ENCODE data around the gene FCHO2. TPM values are rescaled to one million over a fixed set of nuclear protein-coding genes. Genes with fewer than 3 reads are reported as not detected.

The FCHO2 gene
- polyA plus RNA-seq, 4 donors, result 11.5 to 33.8 (median 16.1) TPM

DNA sequence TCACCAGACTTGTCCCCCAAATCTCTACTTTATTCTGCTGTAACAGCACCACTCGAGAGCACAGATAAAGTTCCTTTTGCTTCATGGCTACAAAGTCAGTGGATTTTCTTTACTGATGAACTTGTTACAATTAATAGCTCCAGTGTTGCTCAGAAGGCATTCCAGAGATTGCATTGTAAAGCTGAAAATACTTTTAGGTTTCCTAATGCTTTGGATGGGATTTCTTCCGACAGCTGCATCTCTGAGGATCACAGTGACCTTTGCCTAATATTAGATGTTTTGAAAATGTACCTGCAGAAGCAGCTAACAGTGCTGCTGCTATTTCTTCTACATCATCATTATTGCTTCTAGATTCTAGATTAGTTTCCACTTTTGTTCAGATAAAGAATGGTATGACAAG lies 105.8 kb downstream of the FCHO2 start:
- no peaks in the 10 kb centered on the region for H3K9me3 ChIP-seq (ENCODE audit: control insufficient read depth in 2 of 2, insufficient read depth in 1 of 2, low read depth in 1 of 2, low read length in 1 of 2)
- no peak for DNase-seq
- H3K36me3 ChIP-seq (ENCODE audit: control insufficient read depth in 3 of 3, insufficient read depth in 2 of 3, low read depth in 1 of 3, low read length in 3 of 3), result peaks cover 0 to 7% (median 0%) of the 10 kb centered on the region in 3 donors
- FAIRE-seq, result no peak
- no peaks in the 10 kb centered on the region for H3K27me3 ChIP-seq (ENCODE audit: control insufficient read depth in 3 of 3, insufficient read depth in 3 of 3, low read length in 3 of 3)
- H3K4me3 ChIP-seq (ENCODE audit: low read depth in 1 of 3, low read length in 3 of 3), result no peak overlapping the region
- H3K4me1 ChIP-seq (ENCODE audit: control insufficient read depth in 3 of 3, insufficient read depth in 2 of 3, low read depth in 1 of 3, low read length in 2 of 3), result no peaks in the 10 kb centered on the region
- WGBS, 3 donors, result 91 to 97% (median 91%) methylated on average over 2 of the region's 2 CpGs
- H3K27ac ChIP-seq (ENCODE audit: low read depth in 1 of 3, low read length in 2 of 3), result no peak overlapping the region

DNA sequence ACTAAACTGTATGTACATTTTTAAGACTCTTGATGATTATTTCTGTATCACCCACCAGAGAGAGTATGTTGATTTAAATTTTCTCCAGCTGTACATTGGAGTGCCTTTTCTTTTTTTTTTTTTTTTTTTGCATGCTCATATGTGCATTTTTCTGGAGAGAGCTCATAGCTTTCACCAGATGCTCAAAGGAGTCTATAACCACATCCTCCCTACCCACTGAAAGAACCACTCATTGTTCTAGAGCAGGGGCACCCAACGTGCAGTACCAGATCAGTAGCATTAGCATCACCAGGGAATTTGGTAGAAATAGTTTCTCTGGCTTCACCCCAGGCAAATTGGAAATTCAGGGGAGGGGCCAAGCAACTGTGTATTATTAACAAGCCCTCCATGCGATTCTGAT lies 110.6 kb downstream of the FCHO2 start:
- no peak for DNase-seq
- Histone ChIP-seq H3K4me3 (ENCODE audit: low read depth in 1 of 3, low read length in 3 of 3) (no peak overlapping the region), H3K9me3 (ENCODE audit: control insufficient read depth in 2 of 2, insufficient read depth in 1 of 2, low read depth in 1 of 2, low read length in 1 of 2) (no peaks in the 10 kb centered on the region), H3K36me3 (ENCODE audit: control insufficient read depth in 3 of 3, insufficient read depth in 2 of 3, low read depth in 1 of 3, low read length in 3 of 3) (peaks cover 2 to 3% (median 3%) of the 10 kb centered on the region in 3 donors), H3K27me3 (ENCODE audit: control insufficient read depth in 3 of 3, insufficient read depth in 3 of 3, low read length in 3 of 3) (no peaks in the 10 kb centered on the region), H3K4me1 (ENCODE audit: control insufficient read depth in 3 of 3, insufficient read depth in 2 of 3, low read depth in 1 of 3, low read length in 2 of 3) (no peaks in the 10 kb centered on the region), H3K27ac (ENCODE audit: low read depth in 1 of 3, low read length in 2 of 3) (no peak overlapping the region)
- no peak for FAIRE-seq
- 72 to 84% (median 75%) methylated on average over 2 of the region's 2 CpGs for WGBS, 3 donors

DNA sequence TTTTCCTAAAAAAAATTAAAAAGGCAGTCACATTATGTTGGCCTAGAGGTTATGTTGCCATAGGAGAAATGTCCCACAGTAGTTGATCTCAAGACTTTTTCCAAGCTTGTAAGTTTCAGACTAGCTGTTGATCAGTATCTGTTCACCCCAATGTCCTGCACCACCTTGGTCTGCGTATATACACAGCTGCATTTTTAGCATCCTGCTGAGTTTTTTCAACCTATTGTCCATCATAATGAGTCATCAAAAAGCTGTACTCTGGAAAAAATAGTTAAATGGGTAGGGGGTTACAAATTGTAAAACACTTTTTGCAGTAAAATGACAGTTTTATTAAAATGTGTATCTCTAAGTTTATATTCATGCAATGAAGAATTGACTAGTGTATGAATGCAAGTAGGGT lies 111.4 kb downstream of the FCHO2 start:
- no peak overlapping the region for H3K27ac ChIP-seq (ENCODE audit: low read depth in 1 of 3, low read length in 2 of 3)
- H3K4me3 ChIP-seq (ENCODE audit: low read depth in 1 of 3, low read length in 3 of 3), result no peak overlapping the region
- FAIRE-seq (no peak), DNase-seq (no peak)
- peaks cover 2 to 3% (median 3%) of the 10 kb centered on the region in 3 donors for H3K36me3 ChIP-seq (ENCODE audit: control insufficient read depth in 3 of 3, insufficient read depth in 2 of 3, low read depth in 1 of 3, low read length in 3 of 3)
- 92 to 97% (median 95%) methylated on average over 1 of the region's 1 CpG for WGBS, 3 donors
- no peaks in the 10 kb centered on the region for H3K27me3 ChIP-seq (ENCODE audit: control insufficient read depth in 3 of 3, insufficient read depth in 3 of 3, low read length in 3 of 3)
- no peaks in the 10 kb centered on the region for H3K9me3 ChIP-seq (ENCODE audit: control insufficient read depth in 2 of 2, insufficient read depth in 1 of 2, low read depth in 1 of 2, low read length in 1 of 2)
- no peaks in the 10 kb centered on the region for H3K4me1 ChIP-seq (ENCODE audit: control insufficient read depth in 3 of 3, insufficient read depth in 2 of 3, low read depth in 1 of 3, low read length in 2 of 3)

DNA sequence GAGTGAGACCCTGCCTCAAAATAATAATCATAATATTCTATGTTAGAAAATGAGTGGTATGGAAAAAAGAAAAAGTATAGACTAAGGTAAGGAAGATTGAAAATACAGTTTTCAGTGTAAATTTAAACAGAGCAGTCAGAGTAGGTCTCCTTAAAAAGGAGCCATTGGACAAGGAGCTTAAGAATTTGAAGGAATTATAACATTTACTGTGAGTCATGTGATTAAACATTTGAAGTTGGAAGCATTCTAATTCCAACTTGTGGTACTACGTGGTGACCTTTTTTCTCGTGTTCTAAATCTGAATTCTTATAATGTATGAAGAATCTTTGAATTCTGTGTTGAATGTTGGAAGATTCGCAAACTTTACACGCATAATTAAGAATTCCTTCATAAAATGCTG lies 125.3 kb downstream of the FCHO2 start:
- 85 to 96% (median 93%) methylated on average over 4 of the region's 4 CpGs for WGBS, 3 donors
- H3K36me3 ChIP-seq (ENCODE audit: control insufficient read depth in 3 of 3, insufficient read depth in 2 of 3, low read depth in 1 of 3, low read length in 3 of 3), result peaks cover 0 to 18% (median 6%) of the 10 kb centered on the region in 3 donors

DNA sequence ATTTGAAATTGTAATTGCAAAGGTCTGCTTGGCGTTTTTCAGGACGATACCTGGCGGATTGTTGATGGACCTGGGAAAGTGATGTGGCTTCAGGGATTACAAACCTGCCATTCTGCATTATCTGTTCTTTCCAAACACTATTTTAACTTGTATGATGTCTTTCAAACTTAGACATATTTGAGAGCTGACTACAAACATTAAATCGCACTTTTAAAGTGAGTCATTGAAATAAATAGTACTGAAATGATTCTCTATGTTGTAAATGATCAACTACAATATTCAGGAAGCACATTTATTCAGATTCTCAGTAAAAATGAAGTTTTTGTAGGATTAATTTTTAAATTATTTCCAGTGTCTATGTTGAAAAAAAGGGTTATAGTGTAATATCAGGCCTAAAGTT lies 132.2 kb downstream of the FCHO2 start:
- Histone ChIP-seq H3K9me3 (ENCODE audit: control insufficient read depth in 2 of 2, insufficient read depth in 1 of 2, low read depth in 1 of 2, low read length in 1 of 2) (no peaks in the 10 kb centered on the region), H3K27ac (ENCODE audit: low read depth in 1 of 3, low read length in 2 of 3) (no peak overlapping the region), H3K4me1 (ENCODE audit: control insufficient read depth in 3 of 3, insufficient read depth in 2 of 3, low read depth in 1 of 3, low read length in 2 of 3) (no peaks in the 10 kb centered on the region), H3K36me3 (ENCODE audit: control insufficient read depth in 3 of 3, insufficient read depth in 2 of 3, low read depth in 1 of 3, low read length in 3 of 3) (peaks cover 0 to 10% (median 6%) of the 10 kb centered on the region in 3 donors), H3K4me3 (ENCODE audit: low read depth in 1 of 3, low read length in 3 of 3) (no peak overlapping the region), H3K27me3 (ENCODE audit: control insufficient read depth in 3 of 3, insufficient read depth in 3 of 3, low read length in 3 of 3) (no peaks in the 10 kb centered on the region)
- 82 to 92% (median 88%) methylated on average over 4 of the region's 4 CpGs for WGBS, 3 donors
- no peak for DNase-seq
- no peak for FAIRE-seq

More for the DNA sequence above, 125.3 kb downstream of the FCHO2 start:
- H3K9me3 ChIP-seq (ENCODE audit: control insufficient read depth in 2 of 2, insufficient read depth in 1 of 2, low read depth in 1 of 2, low read length in 1 of 2), result no peaks in the 10 kb centered on the region
- no peak overlapping the region for H3K27ac ChIP-seq (ENCODE audit: low read depth in 1 of 3, low read length in 2 of 3)
- H3K4me3 ChIP-seq (ENCODE audit: low read depth in 1 of 3, low read length in 3 of 3), result no peak overlapping the region
- FAIRE-seq, result no peak
- no peak for DNase-seq
- no peaks in the 10 kb centered on the region for H3K27me3 ChIP-seq (ENCODE audit: control insufficient read depth in 3 of 3, insufficient read depth in 3 of 3, low read length in 3 of 3)
- H3K4me1 ChIP-seq (ENCODE audit: control insufficient read depth in 3 of 3, insufficient read depth in 2 of 3, low read depth in 1 of 3, low read length in 2 of 3), result no peaks in the 10 kb centered on the region

DNA sequence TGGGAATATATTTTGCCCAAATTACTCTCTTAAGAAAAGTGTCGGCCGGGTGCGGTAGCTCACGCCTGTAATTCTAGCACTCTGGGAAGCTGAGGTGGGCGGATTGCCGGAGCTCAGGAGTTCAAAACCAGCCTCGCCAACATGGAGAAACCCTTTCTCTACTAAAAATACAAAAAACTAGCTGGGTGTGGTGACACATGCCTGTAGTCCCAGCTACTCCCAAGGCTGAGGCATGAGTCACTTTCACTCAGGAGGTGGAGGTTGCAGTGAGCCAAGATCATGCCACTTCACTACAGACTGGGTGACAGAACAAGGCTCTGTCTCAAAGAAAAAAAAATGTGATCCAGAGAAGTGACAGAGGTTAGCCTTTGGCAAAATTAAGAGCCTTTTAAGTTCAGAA lies 138.1 kb downstream of the FCHO2 start:
- DNase-seq (no peak), FAIRE-seq (no peak)
- peaks cover 0 to 4% (median 0%) of the 10 kb centered on the region in 3 donors for H3K4me1 ChIP-seq (ENCODE audit: control insufficient read depth in 3 of 3, insufficient read depth in 2 of 3, low read depth in 1 of 3, low read length in 2 of 3)
- H3K27me3 ChIP-seq (ENCODE audit: control insufficient read depth in 3 of 3, insufficient read depth in 3 of 3, low read length in 3 of 3), result no peaks in the 10 kb centered on the region
- WGBS, 3 donors, result 92 to 95% (median 93%) methylated on average over 7 of the region's 7 CpGs
- no peak overlapping the region for H3K4me3 ChIP-seq (ENCODE audit: low read depth in 1 of 3, low read length in 3 of 3)
- no peak overlapping the region for H3K27ac ChIP-seq (ENCODE audit: low read depth in 1 of 3, low read length in 2 of 3)
- H3K9me3 ChIP-seq (ENCODE audit: control insufficient read depth in 2 of 2, insufficient read depth in 1 of 2, low read depth in 1 of 2, low read length in 1 of 2), result peaks cover 2 to 8% of the 10 kb centered on the region in 2 donors
- peaks cover 0 to 4% (median 0%) of the 10 kb centered on the region in 3 donors for H3K36me3 ChIP-seq (ENCODE audit: control insufficient read depth in 3 of 3, insufficient read depth in 2 of 3, low read depth in 1 of 3, low read length in 3 of 3)

DNA sequence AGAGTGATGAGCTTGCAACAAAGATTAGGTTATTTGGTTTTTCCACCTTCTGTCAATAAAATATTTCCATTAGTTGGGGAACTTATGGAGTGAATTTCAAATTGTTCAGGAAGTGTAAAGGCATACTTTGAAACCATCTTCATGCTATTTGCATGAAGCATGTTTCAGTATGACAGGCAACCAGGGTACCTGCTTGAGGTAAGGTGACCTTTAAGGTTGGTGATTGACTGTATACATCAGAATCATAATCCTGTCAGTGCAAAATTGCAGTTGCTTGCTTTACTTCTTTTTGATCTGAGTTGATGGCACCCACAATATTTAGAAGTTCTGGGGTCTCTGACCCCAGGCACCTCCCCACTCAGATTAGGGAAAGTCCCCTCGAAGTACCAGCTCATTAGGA lies 138.6 kb downstream of the FCHO2 start:
- Histone ChIP-seq H3K27ac (ENCODE audit: low read depth in 1 of 3, low read length in 2 of 3) (no peak overlapping the region), H3K4me3 (ENCODE audit: low read depth in 1 of 3, low read length in 3 of 3) (no peak overlapping the region), H3K4me1 (ENCODE audit: control insufficient read depth in 3 of 3, insufficient read depth in 2 of 3, low read depth in 1 of 3, low read length in 2 of 3) (peaks cover 0 to 6% (median 0%) of the 10 kb centered on the region in 3 donors), H3K36me3 (ENCODE audit: control insufficient read depth in 3 of 3, insufficient read depth in 2 of 3, low read depth in 1 of 3, low read length in 3 of 3) (peaks cover 0 to 4% (median 0%) of the 10 kb centered on the region in 3 donors), H3K27me3 (ENCODE audit: control insufficient read depth in 3 of 3, insufficient read depth in 3 of 3, low read length in 3 of 3) (no peaks in the 10 kb centered on the region), H3K9me3 (ENCODE audit: control insufficient read depth in 2 of 2, insufficient read depth in 1 of 2, low read depth in 1 of 2, low read length in 1 of 2) (peaks cover 2 to 8% of the 10 kb centered on the region in 2 donors)
- no peak for FAIRE-seq
- 67 to 94% (median 74%) methylated on average over 1 of the region's 1 CpG for WGBS, 3 donors
- DNase-seq, result no peak

DNA sequence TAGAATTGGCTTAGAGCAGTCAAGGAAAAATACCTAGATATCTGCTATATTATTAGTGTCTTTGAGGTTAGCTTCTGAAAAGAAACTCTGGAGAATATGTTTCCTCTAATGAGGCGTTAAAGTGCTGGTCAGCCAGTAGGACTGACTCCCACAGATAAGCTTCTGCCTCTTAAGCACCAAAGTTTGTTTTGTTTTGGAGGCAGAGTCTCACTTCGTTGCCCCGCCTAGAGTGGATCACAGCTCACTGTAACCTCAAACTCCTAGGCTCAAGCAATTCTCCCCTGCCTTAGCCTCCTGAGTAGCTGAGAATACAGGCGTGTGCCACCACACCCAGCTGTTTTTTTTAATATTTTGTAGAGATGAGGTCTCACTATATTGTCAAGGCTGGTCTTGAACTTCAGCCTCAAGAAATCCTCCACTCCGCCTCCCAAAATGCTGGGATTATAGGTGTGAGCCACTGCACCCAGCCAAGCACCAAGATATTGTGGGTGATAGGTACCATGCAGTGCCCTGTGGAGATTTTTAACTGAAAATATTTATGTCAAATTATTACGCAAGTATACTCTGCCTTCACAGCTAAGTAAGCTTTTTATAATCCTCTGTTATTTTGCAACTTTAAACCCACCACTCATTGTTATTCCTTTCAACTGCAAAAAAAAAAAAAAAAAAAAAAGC lies 139.9 kb downstream of the FCHO2 start:
- FAIRE-seq, result no peak
- H3K4me1 ChIP-seq (ENCODE audit: control insufficient read depth in 3 of 3, insufficient read depth in 2 of 3, low read depth in 1 of 3, low read length in 2 of 3), result peaks cover 0 to 6% (median 0%) of the 10 kb centered on the region in 3 donors
- WGBS, 3 donors, result 90 to 92% (median 91%) methylated on average over 6 of the region's 6 CpGs
- no peak overlapping the region for H3K4me3 ChIP-seq (ENCODE audit: low read depth in 1 of 3, low read length in 3 of 3)
- no peak for DNase-seq
- peaks cover 0 to 4% (median 0%) of the 10 kb centered on the region in 3 donors for H3K36me3 ChIP-seq (ENCODE audit: control insufficient read depth in 3 of 3, insufficient read depth in 2 of 3, low read depth in 1 of 3, low read length in 3 of 3)
- no peaks in the 10 kb centered on the region for H3K27me3 ChIP-seq (ENCODE audit: control insufficient read depth in 3 of 3, insufficient read depth in 3 of 3, low read length in 3 of 3)
- no peak overlapping the region for H3K27ac ChIP-seq (ENCODE audit: low read depth in 1 of 3, low read length in 2 of 3)
- peaks cover 2 to 8% of the 10 kb centered on the region in 2 donors for H3K9me3 ChIP-seq (ENCODE audit: control insufficient read depth in 2 of 2, insufficient read depth in 1 of 2, low read depth in 1 of 2, low read length in 1 of 2)

DNA sequence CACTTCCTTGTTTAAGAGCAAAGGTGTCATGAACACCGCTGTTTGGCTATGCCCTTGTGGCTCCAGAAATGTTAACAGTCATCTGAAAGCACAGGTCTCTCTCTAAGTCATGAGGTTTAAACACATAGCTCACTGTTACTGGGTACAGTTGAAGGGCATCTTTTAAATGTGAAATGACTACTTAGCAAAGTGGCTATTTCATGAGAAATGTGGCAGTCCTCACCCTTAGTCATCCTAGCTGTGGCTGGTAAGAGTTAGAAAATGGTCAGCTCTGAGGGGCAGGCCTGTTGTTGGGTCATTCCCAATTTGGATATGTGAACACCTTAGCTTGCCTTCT lies 140.4 kb downstream of the FCHO2 start:
- FAIRE-seq, result no peak
- no peaks in the 10 kb centered on the region for H3K27me3 ChIP-seq (ENCODE audit: control insufficient read depth in 3 of 3, insufficient read depth in 3 of 3, low read length in 3 of 3)
- no peak for DNase-seq
- H3K9me3 ChIP-seq (ENCODE audit: control insufficient read depth in 2 of 2, insufficient read depth in 1 of 2, low read depth in 1 of 2, low read length in 1 of 2), result peaks cover 2 to 8% of the 10 kb centered on the region in 2 donors
- no peak overlapping the region for H3K27ac ChIP-seq (ENCODE audit: low read depth in 1 of 3, low read length in 2 of 3)
- H3K4me1 ChIP-seq (ENCODE audit: control insufficient read depth in 3 of 3, insufficient read depth in 2 of 3, low read depth in 1 of 3, low read length in 2 of 3), result peaks cover 0 to 6% (median 0%) of the 10 kb centered on the region in 3 donors
- WGBS, 3 donors, result 53 to 74% (median 70%) methylated on average over 1 of the region's 1 CpG
- no peak overlapping the region for H3K4me3 ChIP-seq (ENCODE audit: low read depth in 1 of 3, low read length in 3 of 3)
- no peaks in the 10 kb centered on the region for H3K36me3 ChIP-seq (ENCODE audit: control insufficient read depth in 3 of 3, insufficient read depth in 2 of 3, low read depth in 1 of 3, low read length in 3 of 3)
